HG03066 (cell line): Measurements from ENCODE around the gene EEPD1.
"Not testable (repeated sequence)": the region's sequence is repeated elsewhere in the genome, so short reads cannot be mapped to it uniquely, and the experiment has no call there.

Experiments
- ATAC-seq: cut with Tn5 transposase; IDR thresholded peaks from one replicate; pipeline ENCODE4 v1.9.1; 2021; ENCODE audit warnings: low read depth; ENCODE audit not compliant: unreplicated experiment

The EEPD1 gene

GRCh38 chr7:36210291-36210922 lies 57.4 kb downstream of the EEPD1 start:
- no peak for ATAC-seq

- ATAC-seq = no peak
Observed at GRCh38 chr7:36214608-36215456, 61.8 kb downstream of the EEPD1 start.

- ATAC-seq = no peak
Observed at GRCh38 chr7:36215457-36215765, 62.4 kb downstream of the EEPD1 start.

- no peak for ATAC-seq
Observed at GRCh38 chr7:36216063-36216684, 63.1 kb downstream of the EEPD1 start.

GRCh38 chr7:36217211-36217960 lies 64.3 kb downstream of the EEPD1 start:
- ATAC-seq = no peak

DNA sequence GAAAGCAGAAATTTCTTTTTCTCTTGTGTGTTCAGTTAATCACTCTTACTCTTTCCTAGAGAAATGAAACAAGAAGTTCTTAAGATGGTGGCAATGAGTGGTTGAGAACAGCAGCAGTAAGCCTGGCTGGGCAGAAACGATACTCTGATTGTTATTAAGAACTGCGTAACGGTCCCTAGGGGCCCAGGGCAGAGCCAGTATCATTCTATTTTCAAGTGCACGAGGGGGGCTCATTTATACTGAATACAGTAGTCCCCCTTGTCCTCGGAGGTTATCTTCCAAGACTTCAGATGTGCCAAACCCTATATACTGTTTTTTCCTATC lies 64.9 kb downstream of the EEPD1 start:
- ATAC-seq = peak; percentile 56

DNA sequence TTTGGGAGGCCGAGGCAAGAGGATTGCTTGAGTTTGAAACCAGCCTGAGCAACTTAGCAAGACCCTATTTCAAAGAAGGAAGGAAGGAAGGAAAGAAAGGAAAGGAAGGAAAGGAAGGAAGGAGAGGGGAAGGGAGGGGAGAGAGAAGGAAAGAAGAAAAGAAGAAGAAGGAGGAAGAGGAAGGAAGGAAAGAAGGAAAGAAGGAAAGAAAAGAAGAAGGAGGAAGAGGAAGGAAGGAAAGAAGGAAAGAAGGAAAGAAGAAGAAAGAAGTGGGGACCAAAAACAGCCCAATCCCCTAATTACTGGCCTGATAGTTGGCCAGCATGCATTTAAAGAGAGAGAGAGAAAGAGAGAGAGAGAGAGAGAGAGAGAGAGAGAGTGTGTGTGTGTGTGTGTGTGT lies 66.4 kb downstream of the EEPD1 start:
- ATAC-seq = no peak

- ATAC-seq = no peak
Observed at GRCh38 chr7:36223851-36224250, 70.8 kb downstream of the EEPD1 start.

GRCh38 chr7:36224934-36225858 lies 72.1 kb downstream of the EEPD1 start:
- no peak for ATAC-seq

DNA sequence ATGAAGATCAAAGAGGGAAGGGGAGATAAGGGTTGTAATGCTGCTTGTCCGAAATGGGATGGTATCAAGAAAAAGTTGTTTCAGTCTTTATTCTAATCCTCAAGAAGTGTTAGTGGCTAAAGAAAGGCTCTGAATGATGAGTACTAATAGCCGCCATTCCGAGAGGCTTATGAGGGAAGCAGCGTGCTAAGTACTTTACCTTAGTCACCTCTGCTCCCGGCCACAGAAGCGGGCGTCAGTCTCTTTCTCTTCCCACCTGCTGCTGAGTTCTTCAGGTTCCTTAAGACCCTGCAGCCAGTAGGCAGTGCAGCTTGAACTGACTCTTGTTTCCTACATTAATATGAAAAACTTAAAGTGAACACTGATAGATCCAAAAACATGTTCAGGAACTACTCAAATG lies 73.1 kb downstream of the EEPD1 start:
- no peak for ATAC-seq

DNA sequence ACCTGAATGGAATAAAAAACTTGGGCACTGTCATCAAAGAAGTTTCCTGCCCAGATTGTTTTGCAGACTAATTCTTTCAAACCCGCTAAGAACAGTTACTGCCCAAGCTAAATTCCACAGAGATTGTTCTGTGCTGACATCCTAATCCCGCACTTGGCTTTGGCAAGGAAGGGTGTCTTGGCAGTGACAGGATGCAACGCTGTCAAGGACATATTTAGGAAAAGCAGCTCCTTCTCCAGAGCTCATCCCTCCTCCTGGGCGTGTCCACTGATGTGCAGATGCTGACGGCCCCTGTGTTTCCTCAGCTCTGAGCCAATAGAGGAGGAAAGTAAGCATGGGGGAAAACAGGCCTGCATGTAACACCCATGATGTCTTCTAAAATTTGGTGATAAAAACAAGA lies 74.2 kb downstream of the EEPD1 start:
- ATAC-seq = no peak

GRCh38 chr7:36228039-36228438 lies 75.0 kb downstream of the EEPD1 start:
- no peak for ATAC-seq

GRCh38 chr7:36231406-36231805 lies 78.4 kb downstream of the EEPD1 start:
- no peak for ATAC-seq

DNA sequence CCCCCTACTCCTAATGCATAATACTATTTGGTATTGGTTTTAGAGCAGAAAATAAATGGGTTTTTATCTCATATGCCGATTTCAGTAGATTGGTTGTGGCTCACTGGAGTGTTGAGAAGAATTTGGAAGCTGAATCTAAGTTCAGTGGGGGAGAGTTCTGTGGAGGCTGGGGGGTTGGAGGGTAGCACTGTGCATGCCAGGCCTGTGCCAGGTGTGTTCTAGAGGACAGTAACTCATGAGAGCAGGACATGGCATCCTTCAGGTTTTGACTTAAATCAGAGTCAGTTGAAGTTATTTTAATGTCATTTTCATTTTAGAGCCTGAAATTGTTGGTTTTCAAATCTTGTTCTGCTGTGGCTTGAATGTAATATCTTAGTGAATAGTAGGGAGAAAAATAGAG lies 79.5 kb downstream of the EEPD1 start:
- no peak for ATAC-seq

DNA sequence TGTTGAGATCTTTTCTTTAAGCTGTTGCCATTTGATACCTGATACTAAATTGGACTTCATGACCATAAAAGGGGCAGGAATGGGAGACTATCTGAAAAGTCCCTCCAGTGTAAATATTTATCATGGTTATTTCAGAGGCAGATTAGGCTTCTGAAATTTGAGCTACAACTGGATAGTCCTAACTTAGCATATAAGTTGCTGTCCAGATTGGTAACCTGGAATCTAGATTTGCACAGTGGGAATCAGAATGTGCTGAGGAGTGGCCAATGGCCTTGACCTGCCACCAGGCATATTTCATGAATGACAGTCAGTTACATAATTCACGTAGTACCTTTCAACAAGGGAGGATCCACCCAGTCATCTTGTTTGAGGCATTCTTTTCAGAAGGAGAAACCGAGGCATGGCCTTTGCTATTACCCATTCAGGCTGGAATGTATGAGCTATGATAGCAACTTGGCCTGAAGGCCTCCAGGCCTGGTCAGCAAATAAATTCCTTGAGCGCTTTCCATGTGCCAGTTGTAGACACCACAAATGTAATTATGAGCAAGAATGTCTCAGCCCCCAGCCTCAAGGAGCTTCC lies 80.0 kb downstream of the EEPD1 start:
- no peak for ATAC-seq

DNA sequence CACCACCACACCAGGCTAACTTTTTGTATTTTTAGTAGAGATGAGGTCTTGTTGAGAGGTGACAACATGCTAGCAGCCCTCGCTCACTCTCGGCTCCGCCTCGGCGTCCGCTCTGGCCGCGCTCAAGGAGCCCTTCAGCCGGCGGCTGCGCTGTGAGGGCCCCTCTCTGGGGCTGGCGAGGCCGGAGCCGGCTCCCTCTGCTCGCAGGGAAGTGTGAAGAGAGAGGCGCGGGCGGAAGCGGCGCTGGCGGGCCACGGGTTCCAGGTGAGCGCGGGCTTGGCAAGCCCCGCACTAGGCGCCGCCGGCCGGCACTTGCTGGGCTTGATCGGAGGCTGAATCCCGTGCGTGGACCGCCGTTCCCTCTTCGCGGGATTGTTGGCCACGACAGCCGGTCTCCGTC lies 83.0 kb downstream of the EEPD1 start:
- ATAC-seq = no peak

DNA sequence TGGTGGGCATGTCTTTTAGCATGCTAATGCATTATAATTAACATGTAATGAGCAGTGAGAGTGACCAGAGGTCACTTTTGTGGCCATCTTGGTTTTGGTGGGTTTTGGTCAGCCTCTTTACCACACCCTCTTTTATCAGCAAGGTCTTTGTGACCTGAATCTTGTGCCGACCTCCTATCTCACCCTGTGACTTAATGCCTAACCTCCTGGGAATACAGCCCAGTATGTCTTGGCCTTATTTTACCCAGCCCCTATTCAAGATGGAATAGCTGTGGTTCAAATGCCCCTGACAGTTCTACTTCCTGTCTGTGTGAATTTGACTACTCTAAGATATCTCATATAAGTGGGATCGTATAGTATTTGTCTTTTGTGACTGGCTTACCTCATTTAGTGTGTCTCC lies 85.1 kb downstream of the EEPD1 start:
- ATAC-seq = no peak

DNA sequence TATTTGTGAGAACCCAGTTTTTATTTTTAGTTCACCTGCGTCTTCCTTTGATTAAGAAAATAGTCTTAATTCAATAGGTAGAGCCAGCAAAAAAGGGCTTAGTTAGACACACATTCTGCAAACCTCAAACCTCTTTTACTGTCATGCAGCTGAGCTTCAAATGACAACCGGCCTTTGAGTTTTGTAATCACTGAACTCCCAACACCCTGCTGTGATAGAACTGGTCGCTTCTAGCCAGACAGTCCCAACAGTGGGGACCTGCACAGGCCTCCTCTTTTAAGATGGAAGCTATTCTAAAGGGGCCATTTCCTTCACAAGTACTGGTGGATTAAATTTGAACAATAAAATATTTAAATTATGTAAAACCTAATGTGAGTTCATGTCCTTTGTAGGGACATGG lies 90.3 kb downstream of the EEPD1 start:
- ATAC-seq = not testable (repeated sequence)

DNA sequence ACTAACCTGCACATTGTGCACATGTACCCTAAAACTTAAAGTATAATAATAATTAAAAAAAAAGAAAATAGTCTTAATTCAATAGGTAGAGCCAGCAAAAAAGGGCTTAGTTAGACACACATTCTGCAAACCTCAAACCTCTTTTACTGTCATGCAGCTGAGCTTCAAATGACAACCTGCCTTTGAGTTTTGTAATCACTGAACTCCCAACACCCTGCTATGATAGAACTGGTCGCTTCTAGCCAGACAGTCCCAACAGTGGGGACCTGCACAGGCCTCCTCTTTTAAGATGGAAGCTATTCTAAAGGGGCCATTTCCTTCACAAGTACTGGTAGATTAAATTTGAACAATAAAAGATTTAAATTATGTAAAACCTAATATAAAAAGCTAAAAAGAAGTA lies 90.9 kb downstream of the EEPD1 start:
- ATAC-seq = not testable (repeated sequence)

DNA sequence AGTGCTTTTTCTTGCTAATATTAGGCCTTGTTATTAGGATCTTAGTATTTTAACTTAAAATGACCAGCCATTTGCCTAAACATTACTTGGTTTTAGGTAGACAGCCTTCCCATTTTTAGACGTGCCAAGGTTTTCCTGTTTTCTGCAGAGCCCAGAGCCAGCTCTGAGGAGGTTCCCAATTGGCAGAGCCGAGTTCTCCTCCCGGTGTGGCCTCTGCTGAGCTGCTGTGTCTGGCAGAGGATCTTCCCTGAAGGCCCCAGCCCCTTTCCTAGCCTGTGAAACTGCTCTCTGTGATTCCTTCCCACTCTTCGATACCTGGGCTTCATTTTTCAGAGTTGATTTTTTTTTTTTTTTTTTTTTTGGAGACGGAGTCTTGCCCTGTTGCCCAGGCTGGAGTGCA lies 91.4 kb downstream of the EEPD1 start:
- ATAC-seq = no peak
